SK-N-SH (cell line): ENCODE data around the gene KIF5B. TPM values are rescaled to one million over a fixed set of nuclear protein-coding genes. Genes with fewer than 3 reads are reported as not detected.

ENCODE experiments used
- CTCF ChIA-PET: fragments of 300-600, 350-600 bp; formaldehyde crosslinking; extraction: SDS; loops from one replicate; lab custom pipeline; 2021; lab: Yijun Ruan, JAX
- POLR2A ChIA-PET: fragments of 350-600 bp; sonication (Branson Sonifier 250); formaldehyde crosslinking; extraction: SDS; loops from one replicate; lab custom pipeline; 2020; ENCODE audit warnings: antibody characterized with exemption, inconsistent platforms; lab: Yijun Ruan, JAX
- DNase-seq: peaks from one replicate; pipeline ENCODE4 v3.0.0; 2012
- H2AFZ ChIP-seq: fragments of 200-600 bp; sonication (generic); 2 replicates; pipeline ENCODE4 v1.8.1; 2016; ENCODE audit warnings: antibody characterized with exemption, mild to moderate bottlenecking, low read depth
- H3F3A ChIP-seq: fragments of 200-600 bp; sonication (generic); replicated peaks from 2 replicates; pipeline ENCODE3; 2016; ENCODE audit warnings: antibody characterized with exemption, mild to moderate bottlenecking; ENCODE audit not compliant: insufficient read depth
- H3K27ac ChIP-seq, 2 experiments: fragments of 200-500 bp in 1 of 2; fragments of 200-600 bp in 1 of 2; sonication (Bioruptor generic) in 1 of 2; sonication (generic), shearing (Covaris generic) in 1 of 2; 2 replicates each; pipeline versions ENCODE4 v1.5.1 to v1.6.1; 2014 to 2016; ENCODE audit warnings: low read depth in 2 of 2, inconsistent platforms in 1 of 2, low read length in 1 of 2, mild to moderate bottlenecking in 1 of 2, mixed read lengths in 1 of 2
- H3K27me3 ChIP-seq: fragments of 200-600 bp; sonication (generic), shearing (Covaris generic); 2 replicates; pipeline ENCODE4 v1.6.1; 2016; ENCODE audit warnings: mixed run types; ENCODE audit not compliant: insufficient read depth
- H3K36me3 ChIP-seq, 2 experiments: fragments of 200-500 bp in 1 of 2; fragments of 200-600 bp in 1 of 2; sonication (Bioruptor generic) in 1 of 2; sonication (generic) in 1 of 2; replicated peaks in 1 of 2; 2 replicates each; pipeline versions ENCODE3 to v1.5.1; 2014 to 2016; ENCODE audit warnings: low read length in 1 of 2, mild to moderate bottlenecking in 1 of 2; ENCODE audit not compliant: insufficient read depth in 2 of 2, control insufficient read depth in 1 of 2
- H3K4me1 ChIP-seq, 2 experiments: fragments of 200-500 bp in 1 of 2; fragments of 200-600 bp in 1 of 2; sonication (Bioruptor generic) in 1 of 2; sonication (generic), shearing (Covaris generic) in 1 of 2; 2 replicates each; pipeline versions ENCODE4 v1.5.1 to v1.6.1; 2014 to 2016; ENCODE audit warnings: low read depth in 1 of 2, low read length in 1 of 2, mixed run types in 1 of 2; ENCODE audit not compliant: insufficient read depth in 2 of 2, control insufficient read depth in 1 of 2
- H3K4me2 ChIP-seq: fragments of 200-600 bp; sonication (generic), shearing (Covaris generic); 2 replicates; pipeline ENCODE4 v1.6.1; 2017; ENCODE audit warnings: mixed run types
- H3K4me3 ChIP-seq, 2 experiments: fragments of 200-500 bp in 1 of 2; fragments of 200-600 bp in 1 of 2; sonication (Bioruptor generic) in 1 of 2; sonication (generic), shearing (Covaris generic) in 1 of 2; 2 replicates each; pipeline versions ENCODE4 v1.5.1 to v1.8.1; 2014 to 2016; ENCODE audit warnings: low read depth in 2 of 2, inconsistent platforms in 1 of 2, low read length in 1 of 2, mild to moderate bottlenecking in 1 of 2, mixed read lengths in 1 of 2, moderate library complexity in 1 of 2
- H3K79me2 ChIP-seq: fragments of 200-600 bp; sonication (generic); 2 replicates; pipeline ENCODE4 v1.8.1; 2017; ENCODE audit warnings: mild to moderate bottlenecking; ENCODE audit not compliant: insufficient read depth
- H3K9ac ChIP-seq: fragments of 200-600 bp; sonication (generic); 2 replicates; pipeline ENCODE4 v1.6.1; 2017; ENCODE audit warnings: mixed run types
- H3K9me2 ChIP-seq: fragments of 200-600 bp; sonication (generic); 2 replicates; pipeline ENCODE4 v1.6.1; 2017; ENCODE audit warnings: mixed run types
- H3K9me3 ChIP-seq: fragments of 200-600 bp; sonication (generic); 2 replicates; pipeline ENCODE4 v1.6.1; 2017; ENCODE audit warnings: mixed run types, mild to moderate bottlenecking, moderate library complexity
- H4K20me1 ChIP-seq: fragments of 200-600 bp; sonication (generic); 2 replicates; pipeline ENCODE4 v1.6.1; 2017; ENCODE audit warnings: mild to moderate bottlenecking, mixed run types; ENCODE audit not compliant: insufficient read depth
- EP300 ChIP-seq, 2 experiments: IDR thresholded peaks; 2 replicates each; pipeline versions ENCODE4 v1.4.0 to v1.6.1; 2012; ENCODE audit warnings: borderline replicate concordance in 1 of 2, low read depth in 1 of 2, low read length in 1 of 2
- EZH2phosphoT487 ChIP-seq: fragments of 200-600 bp; sonication (generic); IDR thresholded peaks from 2 replicates; pipeline ENCODE4 v1.6.1; 2017; ENCODE audit warnings: low read depth, mixed run types, mild to moderate bottlenecking, antibody characterized with exemption, moderate library complexity, borderline replicate concordance
- FOSL2 ChIP-seq: IDR thresholded peaks from 2 replicates; pipeline ENCODE4 v1.4.0; 2012; ENCODE audit warnings: low read depth, mild to moderate bottlenecking, moderate library complexity, borderline replicate concordance
- MXI1 ChIP-seq: IDR thresholded peaks from 2 replicates; pipeline ENCODE4 v1.6.1; 2012; ENCODE audit warnings: mild to moderate bottlenecking, low read depth, low read length, improper control_type of control experiment
- RFX5 ChIP-seq: IDR thresholded peaks from 2 replicates; pipeline ENCODE4 v1.6.1; 2012; ENCODE audit warnings: mild to moderate bottlenecking, improper control_type of control experiment, low read length
- RXRA ChIP-seq: IDR thresholded peaks from 2 replicates; pipeline ENCODE4 v1.4.0; 2012; ENCODE audit warnings: low read depth, mild to moderate bottlenecking, borderline replicate concordance
- TEAD4 ChIP-seq: IDR thresholded peaks from 2 replicates; pipeline ENCODE4 v1.4.0; 2012; ENCODE audit warnings: mild to moderate bottlenecking, borderline replicate concordance; ENCODE audit not compliant: insufficient read depth
- WGBS: methylation state at CpG from one replicate; pipeline ENCODE4 v1.1.6; 2017; ENCODE audit warnings: low lambda C conversion rate; 5-methylcytosine and 5-hydroxymethylcytosine counted together
- polyA plus RNA-seq, 3 experiments: library from polyadenylated mRNA; depleted of rRNA; stranded (reverse); fragments of >200 nt; gene quantifications; 2 replicates each; pipeline ENCODE4 v1.2.3, GENCODE V29; 2012
- TF ChIP-seq, protein P1 (sequence below): IDR thresholded peaks from 2 replicates; pipeline ENCODE4; 2012
- TF ChIP-seq, protein P2 (sequence below): IDR thresholded peaks from 2 replicates; pipeline ENCODE4 v1.6.1; 2012; ENCODE audit warnings: mild to moderate bottlenecking, low read depth, low read length, moderate library complexity
- TF ChIP-seq, protein P3 (sequence below): fragments of 150-350 bp; IDR thresholded peaks from 2 replicates; pipeline ENCODE4 v1.6.1; 2016; ENCODE audit warnings: mild to moderate bottlenecking, low read depth, low read length

Gene KIF5B
- polyA plus RNA-seq, 1 of the 3 experiments (the other 2 are of a cell fraction) = 15.7 TPM

DNA sequence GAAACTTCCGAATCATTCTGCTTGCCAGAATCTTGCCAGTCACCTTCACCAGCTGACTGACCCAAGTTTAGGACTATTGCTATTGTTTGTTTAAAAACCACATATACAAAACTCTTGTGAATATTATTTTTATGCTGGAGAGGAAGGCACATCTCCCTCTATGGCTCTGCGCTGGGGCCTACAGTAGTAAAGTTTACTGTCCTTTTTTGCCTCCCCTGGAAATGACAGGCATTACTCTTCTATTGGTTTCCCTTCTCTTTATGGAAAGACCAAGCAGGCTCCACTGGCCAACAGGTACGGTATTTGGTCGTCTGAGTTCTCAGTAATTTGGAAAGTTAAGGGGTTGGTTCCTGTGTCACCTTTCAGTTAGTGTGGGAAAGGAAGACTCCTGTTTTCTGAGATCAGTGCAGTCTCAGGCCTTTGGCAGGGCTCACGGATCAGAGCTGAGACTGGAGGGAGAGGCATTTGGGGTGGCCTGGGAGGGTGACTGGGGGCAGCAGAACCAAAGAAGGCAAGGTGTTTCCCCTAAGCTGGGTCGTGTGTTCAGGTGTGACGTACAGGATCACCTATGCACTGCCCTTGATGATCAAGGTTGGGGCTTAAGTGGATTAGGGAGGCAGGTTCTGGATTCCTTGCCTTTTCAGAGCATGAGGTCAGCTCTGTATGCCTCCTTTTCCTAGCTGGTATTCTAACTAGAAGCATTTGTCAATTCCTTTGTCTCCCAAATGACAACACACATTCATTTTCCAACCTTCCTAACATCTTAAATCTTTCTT is 16.0 kb upstream of the KIF5B start:
- H3K9me2 ChIP-seq = no peaks in the 10 kb centered on the region
- H3F3A ChIP-seq = no peaks in the 10 kb centered on the region
- TF ChIP-seq, protein P1, sequence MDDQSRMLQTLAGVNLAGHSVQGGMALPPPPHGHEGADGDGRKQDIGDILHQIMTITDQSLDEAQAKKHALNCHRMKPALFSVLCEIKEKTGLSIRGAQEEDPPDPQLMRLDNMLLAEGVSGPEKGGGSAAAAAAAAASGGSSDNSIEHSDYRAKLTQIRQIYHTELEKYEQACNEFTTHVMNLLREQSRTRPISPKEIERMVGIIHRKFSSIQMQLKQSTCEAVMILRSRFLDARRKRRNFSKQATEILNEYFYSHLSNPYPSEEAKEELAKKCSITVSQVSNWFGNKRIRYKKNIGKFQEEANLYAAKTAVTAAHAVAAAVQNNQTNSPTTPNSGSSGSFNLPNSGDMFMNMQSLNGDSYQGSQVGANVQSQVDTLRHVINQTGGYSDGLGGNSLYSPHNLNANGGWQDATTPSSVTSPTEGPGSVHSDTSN = no peak
- TF ChIP-seq RXRA (no peak), RFX5 (no peak), FOSL2 (no peak), EP300 (IDR thresholded peaks at IDR 0.05; ENCODE audit: borderline replicate concordance in 1 of 2, low read depth in 1 of 2, low read length in 1 of 2) (no peak), TEAD4 (no peak), EZH2phosphoT487 (no peak), MXI1 (no peak)
- TF ChIP-seq, protein P2, sequence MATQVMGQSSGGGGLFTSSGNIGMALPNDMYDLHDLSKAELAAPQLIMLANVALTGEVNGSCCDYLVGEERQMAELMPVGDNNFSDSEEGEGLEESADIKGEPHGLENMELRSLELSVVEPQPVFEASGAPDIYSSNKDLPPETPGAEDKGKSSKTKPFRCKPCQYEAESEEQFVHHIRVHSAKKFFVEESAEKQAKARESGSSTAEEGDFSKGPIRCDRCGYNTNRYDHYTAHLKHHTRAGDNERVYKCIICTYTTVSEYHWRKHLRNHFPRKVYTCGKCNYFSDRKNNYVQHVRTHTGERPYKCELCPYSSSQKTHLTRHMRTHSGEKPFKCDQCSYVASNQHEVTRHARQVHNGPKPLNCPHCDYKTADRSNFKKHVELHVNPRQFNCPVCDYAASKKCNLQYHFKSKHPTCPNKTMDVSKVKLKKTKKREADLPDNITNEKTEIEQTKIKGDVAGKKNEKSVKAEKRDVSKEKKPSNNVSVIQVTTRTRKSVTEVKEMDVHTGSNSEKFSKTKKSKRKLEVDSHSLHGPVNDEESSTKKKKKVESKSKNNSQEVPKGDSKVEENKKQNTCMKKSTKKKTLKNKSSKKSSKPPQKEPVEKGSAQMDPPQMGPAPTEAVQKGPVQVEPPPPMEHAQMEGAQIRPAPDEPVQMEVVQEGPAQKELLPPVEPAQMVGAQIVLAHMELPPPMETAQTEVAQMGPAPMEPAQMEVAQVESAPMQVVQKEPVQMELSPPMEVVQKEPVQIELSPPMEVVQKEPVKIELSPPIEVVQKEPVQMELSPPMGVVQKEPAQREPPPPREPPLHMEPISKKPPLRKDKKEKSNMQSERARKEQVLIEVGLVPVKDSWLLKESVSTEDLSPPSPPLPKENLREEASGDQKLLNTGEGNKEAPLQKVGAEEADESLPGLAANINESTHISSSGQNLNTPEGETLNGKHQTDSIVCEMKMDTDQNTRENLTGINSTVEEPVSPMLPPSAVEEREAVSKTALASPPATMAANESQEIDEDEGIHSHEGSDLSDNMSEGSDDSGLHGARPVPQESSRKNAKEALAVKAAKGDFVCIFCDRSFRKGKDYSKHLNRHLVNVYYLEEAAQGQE = no peak
- TF ChIP-seq, protein P3, sequence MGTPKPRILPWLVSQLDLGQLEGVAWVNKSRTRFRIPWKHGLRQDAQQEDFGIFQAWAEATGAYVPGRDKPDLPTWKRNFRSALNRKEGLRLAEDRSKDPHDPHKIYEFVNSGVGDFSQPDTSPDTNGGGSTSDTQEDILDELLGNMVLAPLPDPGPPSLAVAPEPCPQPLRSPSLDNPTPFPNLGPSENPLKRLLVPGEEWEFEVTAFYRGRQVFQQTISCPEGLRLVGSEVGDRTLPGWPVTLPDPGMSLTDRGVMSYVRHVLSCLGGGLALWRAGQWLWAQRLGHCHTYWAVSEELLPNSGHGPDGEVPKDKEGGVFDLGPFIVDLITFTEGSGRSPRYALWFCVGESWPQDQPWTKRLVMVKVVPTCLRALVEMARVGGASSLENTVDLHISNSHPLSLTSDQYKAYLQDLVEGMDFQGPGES = no peak
- H3K4me2 ChIP-seq = no peak overlapping the region
- WGBS = 82% methylated on average over 7 of the region's 7 CpGs
- H3K27ac ChIP-seq = no peak overlapping the region
- DNase-seq = no peak
- ChIA-PET CTCF (no interaction called here), POLR2A (no interaction called here)
- no peaks in the 10 kb centered on the region for H3K27me3 ChIP-seq
- H3K36me3 ChIP-seq = no peaks in the 10 kb centered on the region
- no peaks in the 10 kb centered on the region for H4K20me1 ChIP-seq
- no peak overlapping the region for H3K9ac ChIP-seq
- no peaks in the 10 kb centered on the region for H3K79me2 ChIP-seq
- no peaks in the 10 kb centered on the region for H3K4me1 ChIP-seq
- no peaks in the 10 kb centered on the region for H3K9me3 ChIP-seq
- no peak overlapping the region for H3K4me3 ChIP-seq
- no peak overlapping the region for H2AFZ ChIP-seq
